Measurements from ENCODE around the gene NUP43. TPM values are rescaled to one million over a fixed set of nuclear protein-coding genes. Genes with fewer than 3 reads are reported as not detected.
"Not testable (repeated sequence)": the region's sequence is repeated elsewhere in the genome, so short reads cannot be mapped to it uniquely, and the experiment has no call there.

The NUP43 gene
- polyA plus RNA-seq (2013, experiment 1 of 2; ENCODE audit: insufficient read length) = 22.1 TPM
- polyA plus RNA-seq (2013, experiment 2 of 2; ENCODE audit: insufficient read length) = 23.4 TPM

- DNase-seq = peak; percentile 97
These were observed at the start of gene NUP43 for GRCh38 chr6:149746147-149746946. NUP43 (minus strand) TSS chr6:149746529; CDS start chr6:149746495, 34 bp downstream.

GRCh38 chr6:149783551-149783950, 37.2 kb upstream of the NUP43 start:
- DNase-seq = no peak

- DNase-seq = no peak
These were observed 36.0 kb upstream of the NUP43 start for GRCh38 chr6:149782337-149782736.

GRCh38 chr6:149781715-149782114, 35.4 kb upstream of the NUP43 start:
- DNase-seq = no peak

- no peak for DNase-seq
These were observed 33.3 kb upstream of the NUP43 start for GRCh38 chr6:149779644-149779963.

- no peak for DNase-seq
These were observed 31.3 kb upstream of the NUP43 start for GRCh38 chr6:149777624-149778023.

GRCh38 chr6:149771925-149772324, 25.6 kb upstream of the NUP43 start:
- no peak for DNase-seq

- no peak for DNase-seq
These were observed 24.9 kb upstream of the NUP43 start for GRCh38 chr6:149771185-149771584.

- no peak for DNase-seq
These were observed 23.3 kb upstream of the NUP43 start for GRCh38 chr6:149769676-149770075.

- peak; percentile 86 for DNase-seq
These were observed 19.9 kb upstream of the NUP43 start for GRCh38 chr6:149766156-149766769.

GRCh38 chr6:149763866-149764265, 17.5 kb upstream of the NUP43 start:
- peak; percentile 38 for DNase-seq

- no peak for DNase-seq
These were observed 15.1 kb upstream of the NUP43 start for GRCh38 chr6:149761438-149761837.

GRCh38 chr6:149756261-149756636, 9.9 kb upstream of the NUP43 start:
- no peak for DNase-seq

- DNase-seq = no peak
These were observed 9.3 kb upstream of the NUP43 start for GRCh38 chr6:149755300-149756260.

GRCh38 chr6:149754548-149754947, 8.2 kb upstream of the NUP43 start:
- no peak for DNase-seq

GRCh38 chr6:149753374-149753637, 7.0 kb upstream of the NUP43 start:
- DNase-seq = not testable (repeated sequence)

- no peak for DNase-seq
These were observed 6.5 kb upstream of the NUP43 start for GRCh38 chr6:149752600-149753373.

GRCh38 chr6:149751920-149752319, 5.6 kb upstream of the NUP43 start:
- DNase-seq = not testable (repeated sequence)

GRCh38 chr6:149751239-149751638, 4.9 kb upstream of the NUP43 start:
- DNase-seq = no peak

GRCh38 chr6:149750136-149750609, 3.8 kb upstream of the NUP43 start:
- DNase-seq = peak; percentile 42

GRCh38 chr6:149749594-149750135, 3.3 kb upstream of the NUP43 start, which contains the start of gene PCMT1:
PCMT1 (plus strand) TSS chr6:149749741; CDS start chr6:149749902, 161 bp downstream.
- peak; percentile 95 for DNase-seq

- not testable (repeated sequence) for DNase-seq
These were observed 2.8 kb upstream of the NUP43 start for GRCh38 chr6:149749082-149749593.

All from fibroblast of skin of scalp (primary cell).